HG03520 (cell line): Measurements from ENCODE around the gene FUT2.

Source experiments
- ATAC-seq: cut with Tn5 transposase; IDR thresholded peaks from one replicate; pipeline ENCODE4 v1.9.1; 2021; ENCODE audit warnings: mild to moderate bottlenecking, moderate library complexity; ENCODE audit not compliant: unreplicated experiment

The FUT2 gene

DNA sequence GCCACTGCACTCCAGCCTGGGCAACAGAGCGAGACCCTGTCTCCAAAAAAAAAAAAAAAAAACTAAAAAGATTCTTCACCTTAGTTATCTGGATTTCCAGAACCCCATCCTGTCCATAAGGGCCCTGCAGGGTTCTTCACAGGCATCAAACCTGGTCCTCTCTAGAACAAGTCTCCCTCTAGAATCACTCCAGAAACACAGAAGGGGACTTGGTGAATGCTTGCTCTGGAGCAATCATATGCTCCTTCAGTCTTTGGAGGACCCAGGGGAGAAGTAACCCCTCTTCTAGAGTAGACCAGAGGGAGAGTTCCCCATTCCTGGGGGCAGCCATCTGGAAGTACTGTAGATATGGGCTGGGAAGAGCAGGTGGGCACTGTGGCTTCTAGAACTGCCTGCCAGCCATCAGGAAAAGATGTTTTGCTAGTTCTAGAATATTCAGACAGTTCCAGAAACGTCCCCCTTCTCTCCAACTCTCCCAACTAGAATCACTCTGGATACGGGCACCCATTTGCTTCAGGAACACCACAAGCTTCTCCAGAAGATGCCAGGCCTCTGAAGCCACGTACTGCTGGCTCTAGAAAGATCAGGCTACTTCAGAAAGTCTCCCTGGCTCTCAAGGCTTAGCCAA lies 53.9 kb downstream of the FUT2 start:
- ATAC-seq: no peak

DNA sequence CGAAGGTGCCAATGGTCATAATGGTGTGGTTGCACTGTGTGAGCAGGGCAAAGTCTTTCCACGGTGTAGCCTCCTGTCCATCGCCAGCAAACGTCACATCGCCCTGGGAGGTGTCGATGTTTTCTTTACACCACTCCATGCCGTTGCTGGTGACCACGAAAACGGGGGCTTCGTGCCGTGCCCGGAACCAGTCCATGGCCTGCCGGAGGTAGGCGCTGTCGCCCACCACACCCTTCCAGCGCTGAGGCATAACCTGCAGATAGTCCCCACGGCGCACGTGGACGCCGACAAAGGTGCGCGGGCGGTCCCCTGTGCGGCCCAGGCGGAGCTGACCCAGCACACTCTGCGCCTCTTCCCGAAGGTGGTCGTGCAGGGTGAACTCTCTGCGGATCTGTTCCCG lies 54.6 kb downstream of the FUT2 start:
- ATAC-seq: no peak

DNA sequence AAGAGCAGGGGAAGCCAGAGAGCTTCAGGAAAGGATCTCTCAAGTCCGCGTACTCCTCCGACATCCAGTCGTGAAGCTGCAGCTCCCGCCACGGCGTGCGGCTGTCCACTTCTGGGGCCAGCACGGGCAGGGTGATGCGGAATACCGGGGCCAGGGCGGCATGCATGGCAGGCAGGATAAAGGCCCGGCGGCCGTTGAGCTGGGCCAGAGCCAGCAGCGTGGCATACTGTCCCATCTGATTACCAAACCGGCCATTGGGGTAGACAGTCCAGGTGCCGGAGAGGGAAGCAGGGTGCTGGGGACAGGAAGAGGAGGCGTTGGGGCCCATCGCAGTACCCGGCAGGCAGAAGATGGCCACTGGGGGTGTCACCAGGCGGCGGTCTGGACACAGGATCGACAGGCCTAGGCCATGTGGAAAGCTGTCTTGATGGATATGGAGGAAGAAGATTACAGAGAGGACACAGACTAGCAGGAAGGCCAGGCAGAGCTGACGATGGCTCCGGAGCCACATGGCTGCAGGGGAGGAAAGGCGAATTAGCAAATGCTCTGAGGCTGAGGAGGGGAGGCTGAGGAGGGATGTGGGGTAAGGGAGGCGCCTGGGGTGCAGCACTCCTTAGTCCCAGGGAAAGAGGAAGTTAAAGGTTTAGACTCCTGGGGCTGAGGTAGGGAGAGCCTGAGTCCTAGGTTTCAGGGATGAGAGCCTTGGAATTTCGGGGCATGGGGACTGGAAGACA lies 55.2 kb downstream of the FUT2 start:
- no peak for ATAC-seq

DNA sequence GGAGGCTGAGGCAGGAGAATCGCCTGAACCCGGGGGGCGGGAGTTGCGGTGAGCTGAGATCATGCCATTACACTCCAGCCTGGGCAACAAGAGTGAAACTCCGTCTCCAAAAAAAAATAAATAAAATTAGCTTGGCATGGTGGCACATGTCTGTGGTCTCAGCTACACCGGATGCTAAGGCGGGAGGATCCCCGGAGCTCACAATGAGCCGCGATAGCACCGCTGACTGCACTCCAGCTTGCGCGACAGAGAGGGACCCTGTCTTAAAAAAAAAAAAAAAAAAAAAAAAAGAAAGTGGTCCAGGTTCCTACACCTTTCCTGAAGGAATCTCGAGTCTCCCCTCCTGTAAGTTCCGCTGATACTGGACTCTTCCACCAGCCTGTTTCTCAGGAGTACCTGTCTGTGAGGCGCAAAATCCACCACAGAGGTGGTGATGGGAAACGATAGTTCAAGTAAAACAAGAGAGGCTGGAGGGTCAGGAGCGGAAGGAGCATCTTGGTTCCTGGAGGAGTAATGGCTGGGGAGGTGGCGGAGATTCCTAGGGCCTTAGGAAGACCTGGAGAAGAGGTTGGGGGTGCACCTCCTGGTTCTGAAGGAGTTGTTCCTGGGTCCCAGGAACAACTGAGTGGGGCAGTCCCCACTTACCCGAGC lies 56.2 kb downstream of the FUT2 start:
- no peak for ATAC-seq

DNA sequence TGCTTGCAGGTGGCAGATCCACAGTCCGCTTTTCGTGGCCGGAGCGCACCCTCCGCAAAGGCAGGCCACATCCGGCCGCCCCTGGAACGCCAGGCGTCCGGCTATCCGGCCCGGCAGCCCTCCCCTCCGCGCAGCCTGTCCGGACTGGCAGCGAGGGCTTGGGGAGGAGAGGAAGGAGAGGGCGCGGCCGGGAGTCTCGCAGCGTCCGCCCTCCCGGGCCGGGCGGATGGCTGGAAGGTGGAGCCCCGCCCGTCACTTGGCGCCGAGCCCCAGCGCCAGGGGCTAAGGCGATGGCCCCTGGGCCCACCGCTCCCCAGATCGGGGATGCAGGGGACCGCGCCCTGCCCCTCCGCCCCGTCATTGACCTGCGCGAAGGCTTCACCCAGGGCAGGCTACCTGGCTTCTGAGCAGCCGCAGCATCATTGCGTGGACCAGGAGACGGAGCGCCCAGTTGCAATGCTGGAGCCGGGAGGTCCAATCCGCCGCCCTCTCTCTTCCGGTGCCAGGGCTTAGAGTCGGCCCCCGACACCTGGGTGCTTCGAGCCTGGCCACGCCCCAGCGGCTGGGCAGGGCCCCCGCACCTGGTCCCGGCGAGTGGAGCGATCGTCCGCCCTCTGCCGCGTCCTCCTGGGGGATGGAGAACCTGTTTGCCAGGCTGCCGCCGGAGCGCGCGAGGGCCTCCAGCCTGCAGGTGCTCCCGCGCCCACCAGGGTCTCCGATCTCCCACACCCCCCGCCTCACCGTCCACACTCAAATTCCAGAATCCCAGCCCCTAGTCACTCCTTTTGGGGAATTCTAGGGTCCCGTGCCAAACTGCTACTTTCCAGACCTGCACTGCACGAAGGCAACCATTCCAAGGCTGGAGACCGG lies 57.0 kb downstream of the FUT2 start, which contains the start of gene FUT1:
FUT1 (minus strand) TSS at position 146 of the 870 bp plus-strand sequence. CDS start 1,360 bp downstream, outside the sequence.
- ATAC-seq: no peak

DNA sequence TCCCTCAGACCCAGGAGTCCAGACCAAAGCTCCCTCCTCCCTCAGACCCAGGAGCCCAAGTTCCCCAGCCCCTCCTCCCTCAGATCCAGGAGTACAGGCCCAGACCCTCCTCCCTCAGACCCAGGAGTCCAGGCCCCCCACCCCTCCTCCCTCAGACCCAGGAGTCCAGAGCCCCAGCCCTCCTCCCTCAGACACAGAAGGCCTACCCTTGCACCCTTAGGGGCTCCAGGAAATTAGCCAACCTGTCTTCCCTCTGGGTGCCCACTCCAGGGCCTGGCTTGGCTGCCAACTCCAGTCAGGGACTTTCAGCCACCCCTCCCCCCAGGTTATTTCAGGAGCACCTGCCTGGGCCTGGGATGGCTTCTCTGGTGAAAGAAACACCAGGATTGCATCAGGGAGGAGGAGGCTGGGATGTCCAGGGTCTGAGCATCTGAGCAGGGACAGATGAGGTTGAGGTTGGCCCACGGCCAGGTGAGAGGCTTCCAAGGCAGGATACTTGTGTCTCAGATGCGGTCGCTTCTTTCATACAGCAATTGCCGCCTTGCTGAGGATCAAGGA lies 59.4 kb downstream of the FUT2 start, which contains the start of gene FGF21:
FGF21 (plus strand) TSS at position 441 of the 558 bp plus-strand sequence. CDS start 713 bp downstream, outside the sequence.
- ATAC-seq: no peak
